ENCODE results near the gene PCDH9. TPM values are rescaled to one million over a fixed set of nuclear protein-coding genes. Genes with fewer than 3 reads are reported as not detected.

The PCDH9 gene
- total RNA-seq, 1 donor from 2014 or later: 0.75 TPM

GRCh38 chr13:66915596-66916185 lies 314.4 kb downstream of the PCDH9 start:
- Histone ChIP-seq H3K27me3 (ENCODE audit: control insufficient read depth, insufficient read depth, low read length) (no peaks in the 10 kb centered on the region), H3K4me3 (ENCODE audit: low read depth, low read length) (no peak overlapping the region), H3K36me3 (ENCODE audit: control insufficient read depth, insufficient read depth, low read length) (no peaks in the 10 kb centered on the region)
- no peak for DNase-seq (ENCODE audit: low read depth)
- TF ChIP-seq, protein P1, sequence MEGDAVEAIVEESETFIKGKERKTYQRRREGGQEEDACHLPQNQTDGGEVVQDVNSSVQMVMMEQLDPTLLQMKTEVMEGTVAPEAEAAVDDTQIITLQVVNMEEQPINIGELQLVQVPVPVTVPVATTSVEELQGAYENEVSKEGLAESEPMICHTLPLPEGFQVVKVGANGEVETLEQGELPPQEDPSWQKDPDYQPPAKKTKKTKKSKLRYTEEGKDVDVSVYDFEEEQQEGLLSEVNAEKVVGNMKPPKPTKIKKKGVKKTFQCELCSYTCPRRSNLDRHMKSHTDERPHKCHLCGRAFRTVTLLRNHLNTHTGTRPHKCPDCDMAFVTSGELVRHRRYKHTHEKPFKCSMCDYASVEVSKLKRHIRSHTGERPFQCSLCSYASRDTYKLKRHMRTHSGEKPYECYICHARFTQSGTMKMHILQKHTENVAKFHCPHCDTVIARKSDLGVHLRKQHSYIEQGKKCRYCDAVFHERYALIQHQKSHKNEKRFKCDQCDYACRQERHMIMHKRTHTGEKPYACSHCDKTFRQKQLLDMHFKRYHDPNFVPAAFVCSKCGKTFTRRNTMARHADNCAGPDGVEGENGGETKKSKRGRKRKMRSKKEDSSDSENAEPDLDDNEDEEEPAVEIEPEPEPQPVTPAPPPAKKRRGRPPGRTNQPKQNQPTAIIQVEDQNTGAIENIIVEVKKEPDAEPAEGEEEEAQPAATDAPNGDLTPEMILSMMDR (IDR thresholded peaks at IDR 0.05; ENCODE audit: insufficient read depth, low read length, poor library complexity, severe bottlenecking): no peak

DNA sequence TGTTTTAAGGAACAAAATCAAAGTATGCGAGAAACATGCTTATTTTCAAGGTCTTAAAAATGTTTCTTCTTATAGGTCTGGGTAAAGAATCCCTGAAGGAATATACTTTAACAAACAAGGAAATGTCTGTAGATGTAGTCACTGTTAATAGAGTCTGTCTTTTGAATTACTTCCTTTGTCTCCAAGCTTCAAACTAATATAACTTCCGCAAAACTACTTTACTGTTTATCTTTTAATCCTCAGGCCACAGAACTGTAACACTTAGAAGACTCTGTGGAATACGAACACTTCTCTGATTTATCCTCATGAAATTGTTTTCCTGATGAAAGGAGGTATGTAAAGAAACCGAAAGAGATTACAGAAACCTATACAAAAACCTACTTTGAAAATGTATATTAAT lies 316.0 kb downstream of the PCDH9 start:
- no peak overlapping the region for H3K4me3 ChIP-seq (ENCODE audit: low read depth, low read length)

GRCh38 chr13:66911411-66911939 lies 318.7 kb downstream of the PCDH9 start:
- Histone ChIP-seq H3K36me3 (ENCODE audit: control insufficient read depth, insufficient read depth, low read length) (no peaks in the 10 kb centered on the region), H3K27me3 (ENCODE audit: control insufficient read depth, insufficient read depth, low read length) (no peaks in the 10 kb centered on the region), H3K4me3 (ENCODE audit: low read depth, low read length) (no peak overlapping the region)
- TF ChIP-seq, protein P1 (IDR thresholded peaks at IDR 0.05; ENCODE audit: insufficient read depth, low read length, poor library complexity, severe bottlenecking): no peak
- DNase-seq (ENCODE audit: low read depth): no peak

More for the DNA sequence above, 316.0 kb downstream of the PCDH9 start:
- no peak for DNase-seq (ENCODE audit: low read depth)
- TF ChIP-seq, protein P1 (IDR thresholded peaks at IDR 0.05; ENCODE audit: insufficient read depth, low read length, poor library complexity, severe bottlenecking): no peak
- no peaks in the 10 kb centered on the region for H3K27me3 ChIP-seq (ENCODE audit: control insufficient read depth, insufficient read depth, low read length)
- no peaks in the 10 kb centered on the region for H3K36me3 ChIP-seq (ENCODE audit: control insufficient read depth, insufficient read depth, low read length)

DNA sequence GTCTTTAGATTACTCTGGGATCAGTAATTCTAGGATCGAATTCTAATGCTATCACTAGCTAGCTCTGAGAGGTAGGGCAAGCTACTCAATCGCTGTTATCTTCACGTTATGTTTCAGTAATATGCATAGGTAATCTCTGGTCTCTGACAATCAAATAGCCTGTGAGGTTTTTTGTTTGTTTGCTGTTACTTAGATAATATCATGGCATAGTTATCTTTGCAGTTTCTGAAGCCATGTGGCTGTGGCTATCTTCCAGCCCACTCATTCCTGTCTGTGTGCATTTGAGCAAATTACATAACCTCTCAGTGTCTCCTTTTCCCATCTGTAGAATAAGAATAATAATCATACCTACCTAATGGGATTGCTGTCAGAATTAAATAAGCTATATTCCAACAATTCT lies 330.2 kb downstream of the PCDH9 start:
- H3K4me3 ChIP-seq (ENCODE audit: low read depth, low read length): no peak overlapping the region
- no peak for DNase-seq (ENCODE audit: low read depth)
- TF ChIP-seq, protein P1 (IDR thresholded peaks at IDR 0.05; ENCODE audit: insufficient read depth, low read length, poor library complexity, severe bottlenecking): no peak
- H3K27me3 ChIP-seq (ENCODE audit: control insufficient read depth, insufficient read depth, low read length): no peaks in the 10 kb centered on the region
- H3K36me3 ChIP-seq (ENCODE audit: control insufficient read depth, insufficient read depth, low read length): no peaks in the 10 kb centered on the region

DNA sequence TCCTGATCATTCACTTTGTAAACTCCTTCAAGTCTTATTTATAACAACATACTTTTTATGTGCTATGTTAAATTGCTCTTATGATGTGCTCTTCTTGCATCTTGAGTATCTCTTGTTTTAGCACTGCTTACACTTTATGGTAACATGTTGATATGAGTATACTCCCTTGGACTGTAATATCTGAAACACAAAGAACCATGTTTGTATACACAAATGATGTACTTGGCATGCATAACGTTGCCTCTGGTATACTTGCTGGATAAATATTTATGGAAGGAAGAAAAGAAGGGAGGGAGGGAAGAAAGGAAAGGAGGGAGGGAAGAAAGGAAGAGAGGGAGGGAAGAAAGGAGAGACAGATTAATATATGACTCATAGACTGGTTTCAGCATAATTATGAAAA lies 333.2 kb downstream of the PCDH9 start:
- DNase-seq (ENCODE audit: low read depth): no peak
- no peaks in the 10 kb centered on the region for H3K27me3 ChIP-seq (ENCODE audit: control insufficient read depth, insufficient read depth, low read length)
- TF ChIP-seq, protein P1 (IDR thresholded peaks at IDR 0.05; ENCODE audit: insufficient read depth, low read length, poor library complexity, severe bottlenecking): no peak
- H3K4me3 ChIP-seq (ENCODE audit: low read depth, low read length): no peak overlapping the region
- H3K36me3 ChIP-seq (ENCODE audit: control insufficient read depth, insufficient read depth, low read length): no peaks in the 10 kb centered on the region

DNA sequence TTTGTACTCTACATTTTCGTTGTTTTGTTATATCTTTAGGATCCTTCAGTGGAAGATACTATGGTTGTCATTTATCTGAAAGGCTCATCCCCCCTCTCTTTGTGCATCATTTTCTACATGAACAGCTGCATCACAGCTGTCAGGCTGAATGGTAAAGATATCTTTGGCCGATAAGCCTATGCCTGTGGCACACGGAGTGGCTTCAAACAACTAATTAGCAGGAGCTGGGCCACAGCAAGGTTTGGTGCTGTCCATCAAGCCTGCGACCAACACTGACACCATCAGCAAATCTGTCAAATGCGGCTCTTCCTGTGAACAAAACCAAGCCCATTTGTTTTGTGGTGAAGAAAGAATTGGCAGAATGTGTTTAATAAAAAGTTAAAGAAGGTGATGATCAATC lies 334.4 kb downstream of the PCDH9 start:
- no peak for DNase-seq (ENCODE audit: low read depth)
- Histone ChIP-seq H3K4me3 (ENCODE audit: low read depth, low read length) (no peak overlapping the region), H3K36me3 (ENCODE audit: control insufficient read depth, insufficient read depth, low read length) (no peaks in the 10 kb centered on the region), H3K27me3 (ENCODE audit: control insufficient read depth, insufficient read depth, low read length) (no peaks in the 10 kb centered on the region)
- TF ChIP-seq, protein P1 (IDR thresholded peaks at IDR 0.05; ENCODE audit: insufficient read depth, low read length, poor library complexity, severe bottlenecking): no peak

Measured in kidney epithelial cell (primary cell).